CD14-positive monocyte (primary cell): ENCODE results near the gene CSF1R. TPM values are rescaled to one million over a fixed set of nuclear protein-coding genes. Genes with fewer than 3 reads are reported as not detected.

Experiments
- DNase-seq, 3 donors: peaks; one replicate each; pipeline ENCODE4 v3.0.0-alpha.2; 2011 to 2022
- H2AFZ ChIP-seq: 2 replicates; pipeline ENCODE4 v1.6.0; 2012; ENCODE audit warnings: mild to moderate bottlenecking, low read depth, low read length, inconsistent platforms; ENCODE audit not compliant: insufficient read depth, poor library complexity, severe bottlenecking
- H3K27ac ChIP-seq, 2 donors: 1 replicate in 1 of 2; 2 replicates in 1 of 2; pipeline ENCODE4 v1.5.1; 2012 to 2013; ENCODE audit warnings: low read length in 2 of 2, control low read depth in 1 of 2, inconsistent platforms in 1 of 2, low read depth in 1 of 2, mild to moderate bottlenecking in 1 of 2
- H3K27me3 ChIP-seq, 2 donors: one replicate each; pipeline versions ENCODE4 v1.6.0 to v1.6.1; 2011 to 2013; ENCODE audit warnings: low read length in 2 of 2; ENCODE audit not compliant: control insufficient read depth in 2 of 2, insufficient read depth in 2 of 2
- H3K36me3 ChIP-seq, 2 donors: replicated peaks in 1 of 2; 1 replicate in 1 of 2; 2 replicates in 1 of 2; pipeline versions ENCODE4 v1.5.1 to v1.6.1; 2012 to 2013; ENCODE audit warnings: low read length in 2 of 2, control low read depth in 1 of 2, inconsistent platforms in 1 of 2, mild to moderate bottlenecking in 1 of 2; ENCODE audit not compliant: insufficient read depth in 2 of 2, control insufficient read depth in 1 of 2
- H3K4me1 ChIP-seq, 2 donors: 1 replicate in 1 of 2; 2 replicates in 1 of 2; pipeline versions ENCODE4 v1.5.1 to v1.6.1; 2012 to 2013; ENCODE audit warnings: low read length in 2 of 2, control low read depth in 1 of 2, inconsistent platforms in 1 of 2, mild to moderate bottlenecking in 1 of 2, moderate library complexity in 1 of 2; ENCODE audit not compliant: insufficient read depth in 2 of 2, control insufficient read depth in 1 of 2
- H3K4me2 ChIP-seq: replicated peaks from 2 replicates; pipeline ENCODE3; 2012; ENCODE audit warnings: low read length, moderate library complexity, mild to moderate bottlenecking; ENCODE audit not compliant: poor library complexity, severe bottlenecking; ENCODE audit errors: extremely low read depth
- H3K4me3 ChIP-seq, 3 experiments: fragments of 200-600 bp in 1 of 3; sonication (generic) in 1 of 3; replicated peaks in 1 of 3; 1 replicate in 2 of 3; 2 replicates in 1 of 3; pipeline ENCODE4 v1.5.1; 2011 to 2013; ENCODE audit warnings: low read length in 3 of 3, mild to moderate bottlenecking in 3 of 3, control low read depth in 2 of 3, low read depth in 2 of 3, inconsistent platforms in 1 of 3, moderate library complexity in 1 of 3
- H3K79me2 ChIP-seq: 2 replicates; pipeline ENCODE4 v1.6.0; 2012; ENCODE audit warnings: mild to moderate bottlenecking, control low read depth, inconsistent platforms, low read length, moderate library complexity; ENCODE audit not compliant: insufficient read depth
- H3K9ac ChIP-seq: 2 replicates; pipeline ENCODE4 v1.6.0; 2017; ENCODE audit warnings: low read length, mild to moderate bottlenecking; ENCODE audit not compliant: insufficient read depth, poor library complexity, severe bottlenecking
- H3K9me3 ChIP-seq, 2 donors: replicated peaks in 1 of 2; 1 replicate in 1 of 2; 2 replicates in 1 of 2; pipeline versions ENCODE4 v1.5.1 to v1.6.1; 2012 to 2013; ENCODE audit warnings: low read length in 2 of 2, control low read depth in 1 of 2; ENCODE audit not compliant: control insufficient read depth in 1 of 2, insufficient read depth in 1 of 2
- H4K20me1 ChIP-seq: 2 replicates; pipeline ENCODE4 v1.6.0; 2012; ENCODE audit warnings: mild to moderate bottlenecking, low read length, control low read depth, moderate library complexity; ENCODE audit not compliant: insufficient read depth
- H3K27ac Mint-ChIP-seq, 7 donors: one replicate each; pipeline ENCODE4 v1.8.0; 2020; ENCODE audit warnings: mild to moderate bottlenecking in 7 of 7, mixed read lengths in 7 of 7, moderate library complexity in 6 of 7, inconsistent platforms in 2 of 7
- H3K27me3 Mint-ChIP-seq, 3 donors: one replicate each; pipeline ENCODE4 v1.8.0; 2021 to 2022; ENCODE audit warnings: low read depth in 3 of 3, mild to moderate bottlenecking in 3 of 3, mixed read lengths in 3 of 3, moderate library complexity in 3 of 3, inconsistent platforms in 1 of 3
- H3K36me3 Mint-ChIP-seq, 2 donors: one replicate each; pipeline ENCODE4 v1.8.0; 2020; ENCODE audit warnings: mixed read lengths in 2 of 2, inconsistent platforms in 1 of 2, mild to moderate bottlenecking in 1 of 2
- H3K4me1 Mint-ChIP-seq: one replicate; pipeline ENCODE4 v1.8.0; 2020; ENCODE audit warnings: mild to moderate bottlenecking, mixed read lengths
- H3K4me3 Mint-ChIP-seq, 2 donors: one replicate each; pipeline ENCODE4 v1.8.0; 2020; ENCODE audit warnings: mild to moderate bottlenecking in 2 of 2, mixed read lengths in 2 of 2, moderate library complexity in 1 of 2
- H3K9me3 Mint-ChIP-seq, 7 donors: one replicate each; pipeline ENCODE4 v1.8.0; 2020 to 2022; ENCODE audit warnings: mixed read lengths in 7 of 7, mild to moderate bottlenecking in 6 of 7, moderate library complexity in 6 of 7, inconsistent platforms in 2 of 7
- WGBS: methylation state at CpG from one replicate; pipeline ENCODE4 v1.1.5; 2013; ENCODE audit warnings: missing lambda C conversion rate; ENCODE audit not compliant: insufficient coverage; 5-methylcytosine and 5-hydroxymethylcytosine counted together
- intact Hi-C, 2 donors: fragments of 100-400 bp; cut with micrococcal nuclease; formaldehyde crosslinking; loops; one replicate each; pipeline versions ENCODE4 v1.15.0 to v1.15.1; 2023
- polyA plus RNA-seq, 3 donors: library from polyadenylated mRNA; depleted of rRNA in 1 of 3; unstranded in 2 of 3; stranded (reverse) in 1 of 3; fragments of 300-500 nt in 2 of 3; fragments of >200 nt in 1 of 3; fragmentation: Illumina TruSeq in 2 of 3; gene quantifications; 1 replicate in 2 of 3; 2 replicates in 1 of 3; pipeline ENCODE4 v1.2.3, GENCODE V29; 2012 to 2021
- TF ChIP-seq, protein P1 (sequence below): fragments of 200-600 bp; IDR thresholded peaks from one replicate; pipeline ENCODE4 v1.8.0; 2022; ENCODE audit warnings: antibody characterized with exemption, mild to moderate bottlenecking

Gene CSF1R
- polyA plus RNA-seq, 3 donors: 180 to 332 (median 242) TPM

DNA sequence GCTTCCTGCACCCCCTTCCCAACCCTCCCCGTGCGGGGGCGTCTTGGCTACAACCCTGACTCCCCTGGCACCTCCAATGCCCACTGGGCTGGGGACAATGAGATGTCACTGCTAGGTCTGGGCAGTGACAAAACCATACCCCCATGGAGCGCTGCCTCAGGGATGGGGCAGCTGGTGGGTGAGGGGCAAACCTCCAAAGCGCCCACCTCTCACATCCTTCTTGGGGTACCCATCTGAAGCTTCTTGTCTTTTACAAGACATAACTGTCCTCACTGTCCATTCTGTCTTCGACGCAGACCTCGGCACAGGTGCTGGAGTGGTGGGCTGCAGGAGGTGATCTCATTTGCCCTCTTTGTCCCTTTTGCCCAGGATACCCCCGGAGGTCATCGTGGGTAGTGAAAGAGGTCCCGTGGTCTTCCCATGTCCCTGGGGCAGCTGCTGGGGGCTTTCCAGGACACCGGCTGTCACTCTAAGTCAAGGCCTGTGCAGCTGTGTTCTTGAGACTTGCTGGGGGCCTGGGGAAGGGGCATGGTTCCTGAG, 27.8 kb upstream of the CSF1R start:
- Histone ChIP-seq H3K27ac (no peak overlapping the region), H2AFZ (no peak overlapping the region), H3K79me2 (no peaks in the 10 kb centered on the region), H3K9ac (no peak overlapping the region), H3K4me1 (peaks cover 14 to 25% of the 10 kb centered on the region in 2 donors), H3K4me3 (no peak overlapping the region), H4K20me1 (no peaks in the 10 kb centered on the region), H3K27me3 (no peaks in the 10 kb centered on the region), H3K9me3 (no peaks in the 10 kb centered on the region), H3K4me2 (no peak overlapping the region), H3K36me3 (no peaks in the 10 kb centered on the region)
- intact Hi-C loops: no loop called here
- no peak overlapping the region for H3K4me3 Mint-ChIP-seq
- no peak for DNase-seq
- peaks cover 20% of the 10 kb centered on the region for H3K4me1 Mint-ChIP-seq
- peaks cover 3 to 5% (median 5%) of the 10 kb centered on the region in 3 donors for H3K27me3 Mint-ChIP-seq
- 79% methylated on average over 8 of the region's 12 CpGs for WGBS
- TF ChIP-seq, protein P1, sequence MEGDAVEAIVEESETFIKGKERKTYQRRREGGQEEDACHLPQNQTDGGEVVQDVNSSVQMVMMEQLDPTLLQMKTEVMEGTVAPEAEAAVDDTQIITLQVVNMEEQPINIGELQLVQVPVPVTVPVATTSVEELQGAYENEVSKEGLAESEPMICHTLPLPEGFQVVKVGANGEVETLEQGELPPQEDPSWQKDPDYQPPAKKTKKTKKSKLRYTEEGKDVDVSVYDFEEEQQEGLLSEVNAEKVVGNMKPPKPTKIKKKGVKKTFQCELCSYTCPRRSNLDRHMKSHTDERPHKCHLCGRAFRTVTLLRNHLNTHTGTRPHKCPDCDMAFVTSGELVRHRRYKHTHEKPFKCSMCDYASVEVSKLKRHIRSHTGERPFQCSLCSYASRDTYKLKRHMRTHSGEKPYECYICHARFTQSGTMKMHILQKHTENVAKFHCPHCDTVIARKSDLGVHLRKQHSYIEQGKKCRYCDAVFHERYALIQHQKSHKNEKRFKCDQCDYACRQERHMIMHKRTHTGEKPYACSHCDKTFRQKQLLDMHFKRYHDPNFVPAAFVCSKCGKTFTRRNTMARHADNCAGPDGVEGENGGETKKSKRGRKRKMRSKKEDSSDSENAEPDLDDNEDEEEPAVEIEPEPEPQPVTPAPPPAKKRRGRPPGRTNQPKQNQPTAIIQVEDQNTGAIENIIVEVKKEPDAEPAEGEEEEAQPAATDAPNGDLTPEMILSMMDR: peak; percentile 13
- peak overlapping the region in 1 of 7 donors; percentile 12 for H3K27ac Mint-ChIP-seq
- H3K9me3 Mint-ChIP-seq: no peaks in the 10 kb centered on the region
- H3K36me3 Mint-ChIP-seq: no peaks in the 10 kb centered on the region

DNA sequence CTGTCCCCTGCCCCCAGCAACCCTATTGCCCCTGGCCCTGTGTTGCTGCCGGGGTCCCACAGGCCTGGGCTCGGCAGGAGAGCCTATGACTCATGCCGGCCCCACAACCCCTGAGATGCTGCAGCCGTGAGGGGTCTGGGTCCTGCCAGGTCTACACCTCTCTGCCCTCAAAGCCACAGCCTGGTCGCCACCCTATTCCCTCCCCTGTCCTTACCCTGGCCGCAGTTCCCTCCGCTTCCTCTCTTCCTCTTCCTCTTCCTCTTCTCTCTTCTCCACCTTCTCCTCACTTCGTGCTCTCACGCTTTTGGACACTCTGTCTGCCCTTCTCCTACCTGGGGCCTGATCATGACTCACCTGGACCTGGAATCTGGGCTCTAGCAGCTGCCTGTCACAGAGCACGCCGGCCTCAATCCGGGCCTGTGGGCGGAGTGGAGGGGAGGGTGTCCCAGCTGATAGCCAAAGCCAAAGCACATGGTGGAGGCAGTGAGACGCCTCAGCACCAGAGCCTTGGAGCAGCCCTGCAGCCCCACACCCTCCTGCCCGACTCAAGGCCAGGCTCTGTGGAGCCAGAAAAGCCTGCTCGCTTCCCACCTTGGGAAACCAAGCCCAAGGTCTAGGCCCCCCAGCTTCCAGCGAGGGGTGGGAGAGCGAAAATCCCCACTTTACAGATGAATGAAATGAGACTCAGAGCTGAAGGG, 26.8 kb upstream of the CSF1R start:
- TF ChIP-seq, protein P1: no peak
- Histone ChIP-seq H4K20me1 (no peaks in the 10 kb centered on the region), H3K27ac (peak overlapping the region in 1 of 2 donors; percentile 34), H3K9me3 (no peaks in the 10 kb centered on the region), H3K4me1 (peaks cover 20 to 32% of the 10 kb centered on the region in 2 donors), H3K4me2 (peak overlapping the region; percentile 42), H3K27me3 (no peaks in the 10 kb centered on the region), H2AFZ (peak overlapping the region; percentile 49), H3K4me3 (peak overlapping the region in 1 of 3 experiments; percentile 6), H3K9ac (no peak overlapping the region), H3K36me3 (no peaks in the 10 kb centered on the region), H3K79me2 (no peaks in the 10 kb centered on the region)
- peaks cover 25% of the 10 kb centered on the region for H3K4me1 Mint-ChIP-seq
- DNase-seq: peak in 2 of 3 donors; percentile 51 to 53
- no peaks in the 10 kb centered on the region for H3K9me3 Mint-ChIP-seq
- intact Hi-C loops: no loop called here
- peak overlapping the region in 1 of 7 donors; percentile 31 for H3K27ac Mint-ChIP-seq
- peak overlapping the region in 1 of 2 donors; percentile 21 for H3K4me3 Mint-ChIP-seq
- 53% methylated on average over 15 of the region's 18 CpGs for WGBS
- peaks cover 3 to 5% (median 3%) of the 10 kb centered on the region in 3 donors for H3K27me3 Mint-ChIP-seq
- H3K36me3 Mint-ChIP-seq: no peaks in the 10 kb centered on the region
